8988T (cell line): ENCODE data around the gene CD81.
"Not testable (repeated sequence)": the region's sequence is repeated elsewhere in the genome, so short reads cannot be mapped to it uniquely, and the experiment has no call there.

ENCODE experiments used
- DNase-seq: peaks from one replicate; pipeline ENCODE4 v3.0.0; 2011

Gene CD81

DNA sequence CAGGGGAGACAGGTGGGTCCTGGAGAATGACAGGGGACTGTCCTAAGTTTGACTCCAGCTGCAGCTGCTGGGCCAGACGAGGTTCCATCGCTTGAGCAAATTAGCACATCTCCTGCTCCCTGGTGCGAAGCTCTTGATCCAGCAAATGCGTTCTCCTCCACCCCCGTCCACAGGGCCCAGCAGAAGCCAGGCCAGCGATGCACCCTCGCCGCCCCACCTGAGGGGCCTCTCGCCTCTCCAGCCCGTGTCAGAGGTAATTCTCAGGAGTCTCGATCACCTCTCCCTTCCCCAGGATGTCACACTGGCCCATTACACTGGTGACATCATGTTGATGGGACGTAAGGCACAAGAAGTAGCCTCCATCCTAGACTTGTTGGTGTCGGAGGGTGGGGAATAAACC is 19.5 kb upstream of the CD81 start:
- not testable (repeated sequence) for DNase-seq

DNA sequence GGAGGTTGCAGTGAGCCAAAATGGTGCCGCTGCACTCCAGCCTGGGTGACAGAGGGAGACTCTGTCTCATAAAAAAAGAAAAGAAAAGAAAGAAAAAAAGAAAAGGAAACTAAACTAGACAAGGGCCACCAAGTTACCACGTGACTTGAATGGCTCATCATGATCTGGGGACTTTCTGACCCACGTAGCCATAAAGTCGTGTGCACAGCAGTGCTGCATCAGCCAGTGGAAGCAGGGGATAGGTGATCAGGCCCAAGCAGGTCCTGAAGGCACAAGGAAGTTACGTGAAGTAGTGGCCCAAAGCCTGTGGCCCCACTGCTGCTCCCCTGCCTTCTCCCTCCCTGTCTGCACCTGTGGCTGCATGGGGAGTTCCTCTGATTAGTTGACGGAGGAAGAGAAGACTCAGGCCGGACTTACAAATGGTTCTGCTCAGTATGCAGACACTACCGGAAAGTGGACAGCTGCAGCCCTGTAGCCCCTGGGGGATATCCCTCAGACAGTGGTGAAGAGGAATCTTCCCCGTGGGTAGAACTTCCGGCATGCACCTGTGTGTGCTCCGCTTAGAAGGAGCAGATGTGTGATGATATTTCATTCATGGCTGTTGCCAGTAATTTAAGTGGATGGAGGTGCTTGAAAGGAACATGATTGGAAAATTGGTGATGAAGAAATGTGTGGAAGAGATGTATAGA is 18.2 kb upstream of the CD81 start:
- DNase-seq = no peak

DNA sequence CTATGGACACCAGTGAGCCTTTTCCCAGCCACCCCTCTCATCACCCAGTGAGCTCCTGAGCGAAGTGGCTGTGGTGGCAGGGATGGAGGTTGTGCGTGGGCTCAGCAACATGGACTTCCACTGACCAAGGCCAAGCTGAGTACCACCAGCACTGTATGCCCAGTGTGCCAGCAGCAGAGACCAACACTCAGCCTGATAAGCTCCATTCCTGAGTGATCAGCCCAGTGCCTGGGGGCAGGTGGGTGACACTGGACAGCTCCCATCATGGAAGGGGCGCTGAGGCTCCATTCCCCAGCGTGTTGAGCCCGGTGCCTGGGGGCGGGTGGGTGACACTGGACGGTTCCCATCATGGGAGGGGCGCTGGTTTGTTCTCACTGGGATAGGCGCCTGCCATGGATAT is 17.6 kb upstream of the CD81 start:
- DNase-seq = no peak

DNA sequence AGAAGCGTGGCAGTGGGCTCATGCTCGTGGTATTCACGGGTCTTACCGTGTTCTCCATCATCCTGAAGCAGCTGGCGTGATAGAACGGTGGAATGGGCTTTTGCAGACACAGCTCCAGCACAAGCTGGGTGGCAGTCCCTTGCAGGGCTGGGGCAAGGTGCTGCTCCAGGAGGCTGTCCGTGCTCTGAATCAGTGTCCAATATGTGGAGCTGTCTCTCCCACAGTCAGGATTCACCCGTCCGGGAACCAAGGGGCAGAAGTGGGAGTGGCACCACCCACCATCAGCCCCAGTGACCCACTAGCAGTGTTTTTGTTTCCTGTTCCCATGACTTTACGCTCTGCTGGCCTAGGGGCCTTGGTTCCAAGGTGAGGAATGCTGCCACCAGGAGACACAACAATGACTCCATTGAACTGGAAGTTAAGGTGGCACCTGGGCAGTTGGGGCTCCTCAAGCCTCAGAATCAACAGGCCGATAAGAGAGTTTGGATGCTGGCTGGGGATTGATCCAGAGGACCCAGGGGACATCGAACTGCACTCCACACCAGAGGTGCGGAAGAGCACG is 16.9 kb upstream of the CD81 start:
- DNase-seq = no peak

DNA sequence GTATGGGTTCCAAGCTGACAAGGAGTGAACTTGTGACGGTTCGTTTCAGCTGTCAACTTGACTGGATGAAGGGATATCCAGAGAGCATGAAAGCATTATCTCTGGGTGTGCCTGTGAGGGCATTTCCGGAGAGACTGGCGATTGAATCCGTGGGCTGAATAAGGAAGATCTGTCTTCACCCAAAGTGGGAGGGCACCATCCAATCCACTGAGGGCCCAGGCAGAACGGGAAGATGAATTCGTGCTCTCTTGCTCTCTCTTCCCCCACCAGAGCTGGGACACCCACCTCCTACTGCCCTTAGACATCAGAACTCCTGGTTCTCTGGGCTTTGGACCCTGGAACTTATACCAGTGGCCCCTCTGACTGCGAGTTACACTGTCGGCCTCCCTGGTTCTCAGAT is 15.5 kb upstream of the CD81 start:
- no peak for DNase-seq

DNA sequence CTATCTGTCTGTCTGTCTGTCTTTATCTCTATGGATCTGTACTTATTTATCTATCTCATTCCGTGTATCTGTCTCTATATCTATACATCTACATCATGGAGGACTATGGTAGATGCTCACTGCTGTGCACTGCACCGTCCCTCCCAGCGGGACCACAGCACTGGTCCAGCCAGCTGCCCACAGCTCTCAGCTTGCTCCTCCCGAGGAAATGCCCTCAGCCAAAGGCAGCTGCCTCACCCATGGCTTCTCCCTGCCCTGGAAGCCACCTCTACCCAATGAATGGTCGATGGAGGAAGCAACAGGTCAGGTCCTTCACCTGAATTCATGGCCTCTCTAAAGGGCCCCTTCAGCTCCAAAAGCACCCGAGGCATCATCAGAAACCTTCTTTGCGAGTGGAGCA is 14.7 kb upstream of the CD81 start:
- no peak for DNase-seq

DNA sequence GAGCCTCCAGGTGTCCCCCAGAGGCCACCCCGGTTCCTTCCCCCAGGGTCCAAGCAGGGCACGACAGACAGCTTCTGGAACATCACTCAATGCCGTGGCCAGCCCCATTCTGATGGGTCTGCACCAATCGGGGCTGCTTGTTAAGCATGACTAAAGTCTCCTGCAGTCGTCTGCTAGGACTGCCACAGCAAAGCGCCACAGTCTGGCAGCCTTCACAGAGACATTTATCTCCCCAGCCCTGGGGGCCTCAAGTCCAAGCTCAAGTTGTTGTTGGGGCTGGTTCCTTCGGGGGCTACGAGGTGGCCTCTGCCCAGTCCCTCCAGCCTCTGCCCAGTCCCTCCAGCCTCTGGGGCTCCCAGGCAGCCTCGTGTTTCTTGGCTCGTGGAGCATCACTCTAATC is 14.0 kb upstream of the CD81 start:
- DNase-seq = no peak

DNA sequence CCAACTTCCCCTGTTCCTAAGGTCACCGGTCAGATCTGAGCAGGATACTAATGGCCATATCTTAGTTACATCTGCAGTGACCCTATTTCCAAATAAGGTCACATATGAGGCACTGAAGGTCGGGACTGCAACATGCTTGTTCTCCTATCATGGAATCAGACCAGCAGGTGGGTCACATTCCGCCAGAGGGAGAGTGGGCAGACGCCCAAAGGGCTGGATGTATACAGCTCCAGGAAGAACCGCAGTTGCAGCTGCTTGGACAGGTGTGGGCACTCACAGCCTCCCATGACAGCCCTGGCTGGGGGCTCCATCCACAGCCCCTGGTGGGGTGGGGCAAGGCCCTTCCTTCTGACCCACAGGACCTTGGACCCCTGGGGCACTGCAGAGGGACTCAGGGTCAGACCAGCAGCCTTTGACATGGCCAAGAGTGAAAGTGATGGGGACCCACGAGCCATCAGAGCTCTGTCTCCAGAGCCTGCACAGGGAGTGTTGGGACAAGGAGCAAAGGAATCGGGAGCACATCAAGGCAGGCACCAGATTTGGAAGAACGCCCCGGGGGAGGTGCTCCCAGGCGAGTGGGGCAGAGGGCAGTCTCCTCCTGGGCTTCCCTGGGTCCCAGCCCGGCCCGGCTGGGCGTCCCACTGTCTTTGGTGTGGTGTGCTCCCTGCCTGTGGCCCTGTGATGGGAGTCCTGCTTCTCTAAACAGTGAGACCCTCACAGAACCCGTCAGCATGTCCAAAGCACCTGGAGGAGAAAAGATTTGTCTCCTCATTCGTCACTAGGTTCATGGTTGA is 13.3 kb upstream of the CD81 start:
- no peak for DNase-seq

DNA sequence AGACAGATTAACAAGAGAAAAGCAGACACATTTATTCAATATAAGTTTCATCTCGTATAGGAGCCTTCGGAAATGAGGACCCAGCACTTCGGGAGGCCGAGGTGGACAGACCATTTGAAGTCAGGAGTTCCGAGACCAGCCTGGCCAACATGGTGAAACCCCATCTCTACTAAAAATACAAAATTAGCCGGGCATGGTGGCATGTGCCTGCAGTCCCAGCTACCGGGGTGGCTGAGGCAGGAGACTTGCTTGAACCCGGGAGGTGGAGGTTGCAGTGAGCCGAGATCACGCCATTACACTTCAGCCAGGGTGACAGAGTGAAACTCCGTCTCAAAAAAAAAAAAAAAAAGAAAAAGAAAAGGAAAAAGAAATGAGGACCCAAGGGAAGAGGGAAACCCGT is 12.7 kb upstream of the CD81 start:
- not testable (repeated sequence) for DNase-seq

DNA sequence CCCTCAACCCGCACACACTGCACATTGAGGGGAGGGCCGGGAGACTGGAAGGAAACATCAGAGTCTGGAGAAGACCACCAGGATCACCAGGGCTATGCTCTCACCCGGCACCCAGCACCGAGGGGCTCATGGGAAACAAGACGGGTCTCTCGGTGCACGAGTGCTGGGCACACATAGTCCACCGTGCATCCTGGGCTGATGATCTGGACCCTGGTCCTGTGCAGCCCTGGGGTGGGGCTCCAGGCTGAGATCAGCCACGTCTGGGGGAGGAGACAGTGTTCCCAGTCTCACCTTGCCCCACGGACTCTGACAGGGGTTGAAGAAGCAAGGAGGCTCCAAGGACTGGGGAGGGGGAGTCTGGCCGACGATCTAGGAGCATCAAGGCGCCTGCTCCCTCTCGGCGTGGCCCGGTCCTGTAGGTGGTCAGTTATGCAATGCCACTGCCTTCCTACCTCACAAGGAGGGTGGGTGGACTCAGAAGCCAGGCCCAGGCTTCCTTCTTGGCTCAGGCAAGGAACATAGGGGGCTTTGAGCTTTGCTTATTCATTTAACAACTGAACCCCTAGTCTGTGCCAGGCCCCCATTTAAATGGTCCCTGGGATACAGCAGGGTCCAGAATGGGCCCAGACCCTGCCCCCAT is 11.4 kb upstream of the CD81 start:
- no peak for DNase-seq

DNA sequence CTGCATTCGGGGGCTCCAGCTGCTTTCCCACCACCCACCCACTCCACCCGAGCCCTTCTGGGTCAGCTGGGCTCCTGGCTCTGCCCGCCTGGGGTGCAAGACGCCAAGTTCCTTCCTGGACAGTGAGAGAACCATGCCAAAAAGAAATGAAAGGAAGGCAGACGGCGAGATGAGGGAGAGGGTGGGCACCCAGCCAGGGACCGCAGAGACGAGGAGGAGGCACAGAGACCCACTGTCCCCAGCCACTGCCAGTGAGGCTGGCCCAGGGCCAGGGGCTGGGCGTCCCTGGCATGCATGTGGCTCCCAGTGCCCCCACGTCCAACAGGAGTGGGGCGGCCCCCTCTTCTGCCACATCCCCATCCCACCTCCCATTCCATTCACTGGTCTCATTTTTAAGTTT is 10.8 kb upstream of the CD81 start:
- DNase-seq = no peak

DNA sequence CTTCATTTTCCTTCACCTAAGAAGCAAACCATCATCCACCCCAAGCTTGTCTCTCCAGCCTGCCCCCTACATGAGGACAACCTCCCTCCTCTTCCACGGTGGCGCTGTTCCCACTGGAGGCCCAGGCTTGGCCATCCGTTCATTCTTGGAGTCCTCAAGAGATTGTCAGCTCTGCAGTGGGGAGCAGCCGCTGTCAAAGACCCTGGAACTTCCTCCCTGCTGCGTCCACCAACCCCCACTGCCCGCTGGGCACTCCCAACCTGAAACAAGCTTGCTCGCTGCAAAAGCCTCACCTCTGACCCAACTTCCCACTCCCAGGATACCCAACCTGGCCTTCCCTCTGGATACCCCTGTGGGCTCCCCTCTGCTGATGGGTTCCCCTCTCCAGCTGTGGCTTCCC is 10.4 kb upstream of the CD81 start:
- no peak for DNase-seq

DNA sequence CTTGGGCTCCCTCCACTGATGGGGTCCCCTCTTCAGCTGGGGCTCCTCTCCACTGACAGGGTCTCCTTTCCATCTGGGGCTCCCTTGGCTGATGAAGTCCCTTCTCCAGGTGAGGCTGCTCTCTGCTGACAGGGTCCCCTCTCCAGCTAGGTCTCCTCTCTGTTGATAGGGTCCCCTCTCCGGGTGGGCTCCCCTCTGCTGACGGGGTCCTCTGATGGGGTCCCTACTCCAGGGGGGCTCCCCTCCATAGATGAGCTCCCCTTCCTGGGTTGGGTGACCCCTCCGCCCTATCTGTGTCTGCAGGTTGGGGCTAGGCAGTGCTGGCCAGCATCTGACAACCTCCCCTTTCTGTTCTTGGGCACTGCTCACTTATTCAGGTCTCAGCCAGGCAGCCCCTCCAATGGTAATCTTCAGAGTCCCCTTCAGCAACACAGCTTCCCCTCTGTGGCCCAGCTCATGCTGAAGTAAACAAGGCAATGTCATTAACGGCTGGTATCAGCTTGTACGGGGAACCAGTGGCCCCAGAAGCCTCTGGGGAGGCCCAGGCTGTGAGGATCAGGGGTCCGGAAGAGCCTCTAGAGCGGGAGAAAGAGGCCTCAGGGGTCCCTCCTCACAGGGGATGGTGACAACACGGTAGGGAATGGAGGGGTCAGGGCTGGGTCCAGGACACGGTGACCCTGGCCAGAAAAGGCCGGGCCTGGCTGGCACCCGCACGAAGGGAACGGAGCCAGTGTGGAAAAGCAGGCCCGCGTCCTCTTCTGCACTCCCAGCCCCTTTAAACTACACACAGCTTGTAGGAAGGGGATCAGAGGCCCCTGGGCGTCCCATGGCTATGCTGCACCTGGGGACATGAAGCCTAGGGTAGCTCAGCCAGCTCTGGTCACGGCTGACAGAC is 9.6 kb upstream of the CD81 start:
- no peak for DNase-seq

DNA sequence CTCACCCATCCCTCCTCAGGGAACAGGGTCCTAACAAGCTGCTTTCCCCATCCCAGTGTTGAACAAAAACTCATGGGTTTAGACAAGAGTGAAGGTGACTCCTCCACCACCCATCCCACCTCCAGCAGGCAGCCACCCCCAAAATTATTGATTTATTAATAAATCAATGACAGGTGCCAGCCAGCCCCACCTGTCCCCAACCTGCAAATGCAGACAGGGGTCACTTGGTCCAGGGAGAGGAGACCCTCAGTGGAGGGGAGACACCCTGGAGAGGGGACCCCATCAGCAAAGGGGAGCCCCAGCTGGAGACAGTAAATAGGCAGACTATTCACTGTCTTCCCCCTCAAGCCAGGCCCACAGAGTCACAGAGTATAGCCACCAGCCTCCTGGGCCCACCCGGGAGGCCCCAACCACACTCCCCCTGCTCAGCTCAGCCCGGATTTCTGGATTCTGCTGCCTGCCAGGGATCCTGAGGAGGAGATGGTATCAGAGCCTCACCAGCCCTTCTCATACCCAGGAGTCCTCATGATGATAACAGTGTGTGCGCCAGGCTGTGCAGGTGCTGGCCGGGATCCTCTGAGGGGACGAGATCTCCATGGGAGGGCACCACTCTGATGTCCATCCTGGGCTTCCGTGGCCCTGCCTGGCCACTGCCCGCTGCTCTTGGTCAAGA is 8.8 kb upstream of the CD81 start:
- no peak for DNase-seq

DNA sequence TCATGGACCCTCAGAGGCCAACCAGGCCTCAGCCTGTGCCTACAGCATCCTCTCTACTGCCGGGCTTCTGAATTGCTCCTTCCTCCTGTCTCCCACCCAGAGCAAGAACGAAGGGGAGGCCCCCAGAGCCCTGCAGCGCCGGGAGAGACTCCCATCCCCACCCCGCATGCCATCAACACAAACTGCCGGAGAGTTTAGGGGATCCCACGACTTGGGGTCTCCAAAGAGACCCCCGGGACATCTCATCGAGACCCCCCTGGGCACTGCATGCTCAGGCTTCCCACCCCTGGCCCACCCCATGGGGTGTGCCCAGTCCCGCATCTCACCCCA is 8.3 kb upstream of the CD81 start:
- DNase-seq = no peak

DNA sequence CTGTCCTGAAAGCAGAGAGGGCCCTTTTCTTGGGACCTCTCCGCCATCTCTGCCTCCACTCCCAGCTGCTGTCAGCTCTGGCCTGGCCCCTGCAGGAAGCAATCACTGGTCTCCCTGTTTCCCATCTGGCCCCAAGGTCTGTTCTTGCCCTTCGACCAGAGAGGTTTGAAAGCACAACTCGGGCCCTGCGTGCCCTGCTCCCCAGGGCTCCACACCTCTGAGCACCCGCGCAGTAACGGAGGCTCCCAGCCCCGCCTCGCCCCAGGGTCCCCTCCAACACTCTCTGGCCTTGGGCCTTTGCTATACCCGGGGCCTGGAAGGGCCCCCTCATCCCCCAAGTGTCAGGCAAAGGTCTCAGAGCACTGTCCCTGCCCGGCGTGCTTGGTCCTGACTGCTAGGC is 7.8 kb upstream of the CD81 start:
- DNase-seq = no peak

DNA sequence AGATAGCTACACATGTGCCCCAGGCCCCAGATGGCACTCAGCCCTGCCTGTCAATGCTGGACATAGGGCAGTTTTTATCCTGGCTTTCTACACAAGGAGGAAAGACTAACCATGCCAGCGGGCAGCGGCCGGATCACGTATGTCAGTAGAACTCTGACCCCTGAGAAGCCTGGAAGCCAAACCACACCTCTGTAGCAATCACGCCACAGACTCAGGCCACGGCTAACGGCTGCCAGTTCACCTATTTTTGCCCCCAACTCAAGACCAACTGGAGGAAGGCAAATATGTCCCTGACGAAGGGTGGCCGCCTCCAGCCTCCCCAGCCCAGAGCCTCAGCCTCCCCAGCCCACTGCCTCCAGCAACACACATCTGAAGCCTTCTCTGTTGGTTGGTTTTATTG is 7.2 kb upstream of the CD81 start:
- DNase-seq = no peak

DNA sequence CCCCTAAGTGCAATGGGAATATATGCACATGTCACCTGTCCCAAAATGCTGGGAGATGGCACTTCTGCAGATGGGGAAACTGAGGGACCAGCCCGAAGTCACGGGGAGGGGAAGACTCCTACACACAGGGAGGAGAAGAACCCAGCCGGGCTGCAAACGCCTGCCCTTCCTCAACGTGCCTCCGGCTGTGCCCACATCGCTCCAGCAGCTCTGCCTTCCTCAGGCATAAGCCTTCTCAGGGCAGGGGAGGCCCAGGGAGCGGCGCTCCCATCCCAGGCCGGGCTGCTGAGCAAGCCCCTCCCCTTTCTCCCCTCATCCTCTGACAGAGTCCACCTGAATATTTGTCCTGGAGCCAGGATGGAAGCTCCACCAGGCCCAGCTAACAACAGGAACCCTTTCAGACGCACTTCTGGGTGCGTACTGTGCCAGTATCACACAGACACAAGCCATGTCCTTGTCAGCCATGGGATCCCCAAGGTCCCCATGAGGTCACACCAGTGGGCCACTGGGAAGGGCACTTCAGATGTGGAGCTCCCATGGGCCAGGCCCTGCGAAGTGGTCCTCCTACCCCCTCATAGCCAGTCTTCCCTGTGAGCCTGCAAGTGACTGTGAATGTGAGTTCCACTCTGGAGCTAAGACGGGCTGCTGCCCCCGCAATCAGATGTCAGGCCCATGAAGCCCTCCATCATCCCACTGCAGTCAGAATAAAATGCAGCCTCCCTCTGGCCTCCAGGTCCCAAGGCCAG is 2.5 kb upstream of the CD81 start:
- DNase-seq = no peak

DNA sequence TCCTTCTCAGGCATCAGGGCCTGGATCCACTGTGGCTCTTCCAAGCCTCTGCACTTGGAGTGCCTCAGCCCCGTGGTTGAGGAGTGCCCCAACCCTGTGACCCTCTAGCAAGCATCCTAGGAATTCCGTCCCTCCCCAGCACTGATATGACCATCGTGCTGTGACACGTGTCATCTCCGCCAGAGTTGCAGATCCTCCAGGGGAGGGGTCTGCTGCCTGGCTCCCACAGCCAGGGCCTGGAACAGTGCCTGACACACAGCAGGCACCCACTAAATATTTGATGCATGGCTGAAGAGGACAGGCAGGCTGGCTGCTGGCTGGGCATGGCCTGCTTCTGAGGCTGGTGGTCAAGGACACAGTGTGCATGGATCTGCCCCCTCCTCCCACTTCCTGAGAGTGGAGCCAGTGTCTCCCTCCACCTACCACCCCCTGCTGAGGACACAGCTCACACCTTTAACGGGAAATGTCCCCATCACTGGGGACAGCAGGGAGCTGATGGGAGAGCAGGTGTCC is 1.7 kb upstream of the CD81 start:
- DNase-seq = no peak

DNA sequence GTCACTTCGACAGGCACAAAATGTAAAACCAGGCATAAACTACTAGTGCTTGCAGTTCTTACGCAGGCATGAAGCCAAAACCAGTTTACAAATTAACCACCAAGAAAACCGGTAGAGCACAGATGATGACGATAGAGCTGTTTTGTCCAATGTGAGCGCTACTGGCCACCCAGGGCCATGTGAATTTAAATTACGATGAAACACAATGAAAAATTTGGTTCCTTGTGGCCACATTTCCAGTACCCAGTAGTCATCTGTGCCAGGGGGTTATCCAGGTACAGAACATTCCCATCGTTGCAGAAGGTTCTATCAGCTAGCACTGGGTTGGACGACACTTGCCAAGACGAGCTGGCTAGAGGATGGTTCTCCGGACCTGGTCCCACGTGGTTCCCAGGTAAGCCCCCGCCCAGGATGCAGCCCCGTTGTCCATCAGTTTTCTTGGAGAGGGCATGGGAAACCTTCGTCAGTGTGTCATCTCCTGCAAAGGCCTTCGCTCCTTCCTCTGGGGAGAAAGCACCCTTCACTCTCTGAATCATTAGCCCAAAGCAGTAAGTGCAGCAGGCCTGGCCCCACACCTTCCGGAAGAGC is 1.1 kb upstream of the CD81 start:
- no peak for DNase-seq
